Muscle of leg (tissue), 11 donors: Measurements from ENCODE around the gene CFDP1. TPM values are rescaled to one million over a fixed set of nuclear protein-coding genes. Genes with fewer than 3 reads are reported as not detected.

ENCODE experiments used
- DNase-seq: peaks from one replicate; pipeline ENCODE4 v3.0.0; 2013
- H3K27ac ChIP-seq: one replicate; pipeline ENCODE4 v1.5.1; 2013; ENCODE audit warnings: mild to moderate bottlenecking, low read length, control low read depth
- H3K27me3 ChIP-seq: one replicate; pipeline ENCODE4 v1.6.1; 2013; ENCODE audit warnings: low read length; ENCODE audit not compliant: control insufficient read depth, insufficient read depth
- H3K36me3 ChIP-seq: one replicate; pipeline ENCODE4 v1.6.1; 2013; ENCODE audit warnings: low read length; ENCODE audit not compliant: control insufficient read depth, insufficient read depth
- H3K4me1 ChIP-seq: one replicate; pipeline ENCODE4 v1.6.1; 2013; ENCODE audit warnings: low read length; ENCODE audit not compliant: control insufficient read depth, insufficient read depth
- H3K4me3 ChIP-seq: one replicate; pipeline ENCODE4 v1.5.1; 2013; ENCODE audit warnings: low read length, control low read depth
- H3K9me3 ChIP-seq: replicated peaks from 2 replicates; pipeline ENCODE4 v1.6.1; 2013; ENCODE audit warnings: low read depth, low read length; ENCODE audit not compliant: control insufficient read depth
- WGBS: methylation state at CpG from one replicate; pipeline ENCODE4 v1.1.5; 2013; ENCODE audit warnings: missing lambda C conversion rate; ENCODE audit not compliant: insufficient coverage; 5-methylcytosine and 5-hydroxymethylcytosine counted together
- polyA plus RNA-seq, 8 donors: library from polyadenylated mRNA; unstranded; fragments of 120-200 nt; gene quantifications; one replicate each; pipeline versions ENCODE4 v1.2.1 to v1.2.3, GENCODE V29; 2013; ENCODE audit warnings: inconsistent platforms in 1 of 8, low replicate concordance in 1 of 8; ENCODE audit not compliant: insufficient read length in 8 of 8, insufficient read depth in 1 of 8
- total RNA-seq: library from RNA; stranded (reverse); fragments of 120-200 nt; gene quantifications from one replicate; pipeline ENCODE4 v1.2.4, GENCODE V29; 2013

CFDP1 gene
- total and polyA plus RNA-seq, 9 donors, result 82.5 to 132 (median 89.5) TPM

DNA sequence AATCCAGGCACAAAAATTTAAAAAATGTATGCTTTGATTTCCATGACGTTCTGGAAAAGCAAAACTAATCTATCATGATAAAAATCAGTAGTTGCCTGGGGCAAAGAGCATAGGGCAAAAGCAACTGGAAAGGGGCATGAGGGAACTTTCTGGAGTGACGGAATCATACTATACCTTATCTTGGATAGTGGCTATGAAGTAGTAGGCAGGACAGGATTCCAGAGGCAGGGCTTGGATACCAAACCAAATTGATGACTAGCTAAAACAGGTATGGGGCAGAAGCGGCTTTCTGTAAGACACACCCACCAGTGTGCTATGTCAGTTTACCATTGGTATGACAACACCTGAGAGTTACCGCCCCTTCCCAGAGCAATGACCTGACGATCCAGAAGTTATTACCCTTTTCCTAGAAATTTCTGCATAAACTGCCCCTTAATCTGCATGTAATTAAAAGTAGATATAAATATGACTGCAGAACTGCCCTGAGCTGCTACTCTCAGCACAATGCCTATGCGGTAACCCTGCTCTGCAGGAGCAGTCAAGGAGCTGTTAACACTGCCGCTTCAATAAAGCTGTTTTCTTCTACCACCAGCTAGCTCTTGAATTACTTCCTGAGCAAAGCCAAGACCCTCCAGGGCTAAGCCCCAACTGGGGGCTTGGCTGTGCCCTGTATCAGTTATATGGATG is 56.7 kb downstream of the CFDP1 start:
- Histone ChIP-seq H3K27ac (no peak overlapping the region), H3K9me3 (no peaks in the 10 kb centered on the region), H3K27me3 (no peaks in the 10 kb centered on the region), H3K4me3 (no peak overlapping the region), H3K36me3 (peaks cover 4% of the 10 kb centered on the region), H3K4me1 (no peaks in the 10 kb centered on the region)
- WGBS, result 73% methylated on average over 3 of the region's 7 CpGs
- no peak for DNase-seq

DNA sequence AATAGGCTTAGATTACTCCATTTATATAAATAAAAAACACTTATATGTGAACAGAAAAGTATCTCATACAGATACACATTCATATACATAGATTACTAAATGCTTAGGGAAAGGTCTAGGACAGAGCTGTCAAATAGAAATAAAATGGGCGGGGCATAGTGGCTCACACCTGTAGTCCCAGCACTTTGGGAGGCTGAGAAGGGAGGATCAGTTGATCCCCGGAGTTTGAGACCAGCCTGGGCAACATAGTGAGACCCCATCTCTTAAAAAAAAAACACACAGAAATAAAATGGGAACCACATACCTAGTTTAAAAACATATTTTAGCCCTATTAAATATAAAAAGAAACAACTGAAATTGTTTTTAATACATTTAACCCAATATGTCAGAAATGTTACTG is 58.9 kb downstream of the CFDP1 start:
- no CpG with 5 or more reads among the region's 2 CpGs for WGBS

DNA sequence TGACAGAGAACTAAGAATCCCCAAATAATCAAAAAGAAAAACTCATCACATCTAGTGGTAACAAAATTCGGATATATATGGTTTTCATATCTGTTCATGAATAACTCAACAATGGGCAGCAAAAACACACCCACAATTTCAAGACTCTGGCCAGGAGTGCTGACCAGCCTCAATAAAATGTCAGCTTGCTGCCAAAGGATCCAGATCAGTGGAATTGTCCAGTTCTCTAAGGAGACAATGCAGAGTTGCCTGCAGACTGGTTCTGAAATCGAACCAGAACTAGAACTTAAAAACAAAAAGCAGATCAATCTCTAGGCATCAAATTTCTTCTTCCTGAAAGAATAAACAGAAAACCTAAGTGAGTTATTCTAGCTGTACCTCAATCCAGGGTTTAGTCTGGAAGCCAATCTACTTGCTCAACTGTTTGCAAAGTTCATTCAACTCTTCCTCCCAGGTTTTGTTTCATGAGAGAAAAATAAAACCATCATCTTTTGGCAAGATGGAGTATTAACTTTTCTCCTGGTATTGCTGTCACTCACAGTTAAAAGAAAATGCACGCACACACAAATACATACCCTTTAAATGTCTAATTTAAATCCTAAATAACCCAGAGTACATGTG is 61.0 kb downstream of the CFDP1 start:
- Histone ChIP-seq H3K27ac (no peak overlapping the region), H3K27me3 (no peaks in the 10 kb centered on the region)
- WGBS, result 80% methylated on average over 1 of the region's 3 CpGs

More for the DNA sequence above, 58.9 kb downstream of the CFDP1 start:
- peaks cover 4% of the 10 kb centered on the region for H3K36me3 ChIP-seq
- no peaks in the 10 kb centered on the region for H3K9me3 ChIP-seq
- no peak for DNase-seq
- H3K27ac ChIP-seq, result no peak overlapping the region
- H3K27me3 ChIP-seq, result no peaks in the 10 kb centered on the region
- H3K4me3 ChIP-seq, result no peak overlapping the region
- no peaks in the 10 kb centered on the region for H3K4me1 ChIP-seq

DNA sequence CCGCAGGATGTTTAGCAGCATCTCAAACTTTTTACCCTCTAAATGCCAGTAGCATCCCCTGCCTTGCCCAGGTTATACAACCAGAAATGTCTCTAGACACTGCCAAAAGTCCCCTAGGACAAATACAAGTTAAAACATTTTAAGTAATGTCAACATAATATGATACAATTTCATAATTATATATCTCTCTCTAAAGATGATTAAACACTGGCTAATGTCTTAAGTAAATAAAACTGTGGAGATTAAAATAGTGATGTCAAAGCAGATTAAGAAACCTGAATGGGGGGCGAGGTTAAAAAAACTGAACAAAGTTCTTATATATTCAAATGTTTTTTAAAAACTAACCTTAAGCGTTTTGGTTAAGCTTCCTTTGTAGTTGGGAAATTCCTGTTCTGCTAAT is 62.1 kb downstream of the CFDP1 start:
- no peak overlapping the region for H3K27ac ChIP-seq
- no peaks in the 10 kb centered on the region for H3K4me1 ChIP-seq
- H3K9me3 ChIP-seq, result no peaks in the 10 kb centered on the region
- no peaks in the 10 kb centered on the region for H3K27me3 ChIP-seq
- H3K36me3 ChIP-seq, result no peaks in the 10 kb centered on the region
- WGBS, result 90% methylated on average over 1 of the region's 3 CpGs
- no peak overlapping the region for H3K4me3 ChIP-seq
- no peak for DNase-seq

More for the DNA sequence above, 61.0 kb downstream of the CFDP1 start:
- H3K36me3 ChIP-seq, result peaks cover 4% of the 10 kb centered on the region
- no peak for DNase-seq
- no peak overlapping the region for H3K4me3 ChIP-seq
- no peaks in the 10 kb centered on the region for H3K9me3 ChIP-seq
- H3K4me1 ChIP-seq, result no peaks in the 10 kb centered on the region

DNA sequence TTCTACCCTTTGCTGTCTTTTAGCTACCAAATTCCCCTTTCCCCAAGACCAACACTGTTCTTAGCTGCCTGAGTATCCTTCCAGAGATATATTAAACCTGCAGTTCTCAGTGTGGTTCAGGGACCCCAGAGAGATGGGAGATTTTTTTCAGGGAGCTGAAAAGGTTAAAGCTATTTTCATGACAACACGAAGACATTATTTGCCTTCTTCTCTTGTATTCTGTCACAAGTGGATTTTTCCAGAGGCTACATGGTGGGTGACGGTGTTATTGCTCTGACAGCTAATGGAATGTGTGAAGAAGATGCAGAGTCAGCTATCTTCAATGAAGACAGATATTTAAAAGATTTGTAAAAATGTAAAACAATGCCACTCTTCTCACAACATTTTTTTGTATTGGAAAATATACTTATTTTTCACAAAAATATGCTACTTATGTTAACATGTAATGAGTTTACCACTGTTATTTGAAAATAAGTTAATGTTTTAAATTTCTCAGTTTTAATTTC is 69.0 kb downstream of the CFDP1 start:
- WGBS, result no CpG with 5 or more reads among the region's 2 CpGs
- Histone ChIP-seq H3K4me1 (no peaks in the 10 kb centered on the region), H3K27ac (no peak overlapping the region), H3K36me3 (no peaks in the 10 kb centered on the region), H3K4me3 (no peak overlapping the region), H3K27me3 (no peaks in the 10 kb centered on the region), H3K9me3 (no peaks in the 10 kb centered on the region)
- DNase-seq, result no peak

DNA sequence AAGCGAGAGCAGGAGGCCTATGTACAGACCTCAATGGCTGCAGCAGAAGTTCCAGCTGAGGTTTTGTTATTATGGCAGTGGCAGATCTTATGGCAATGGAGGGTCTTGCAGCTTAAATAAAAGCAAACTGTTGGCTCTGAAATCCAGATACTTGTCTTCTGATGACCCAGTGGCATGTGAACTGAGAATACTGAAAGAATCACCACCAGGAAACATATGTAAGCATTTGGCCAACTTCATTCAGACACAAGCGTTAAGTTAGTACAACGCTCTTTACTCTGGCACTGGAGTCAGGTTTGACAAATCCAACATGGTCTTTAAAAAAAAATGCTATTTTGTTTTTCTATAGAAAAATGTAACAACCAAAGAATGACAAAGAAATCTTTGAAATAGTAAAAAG is 70.5 kb downstream of the CFDP1 start:
- H3K36me3 ChIP-seq, result no peaks in the 10 kb centered on the region
- no peaks in the 10 kb centered on the region for H3K9me3 ChIP-seq
- no peak overlapping the region for H3K4me3 ChIP-seq
- DNase-seq, result no peak
- WGBS, result 60% methylated on average over 1 of the region's 3 CpGs
- no peaks in the 10 kb centered on the region for H3K4me1 ChIP-seq
- H3K27me3 ChIP-seq, result no peaks in the 10 kb centered on the region
- no peak overlapping the region for H3K27ac ChIP-seq

DNA sequence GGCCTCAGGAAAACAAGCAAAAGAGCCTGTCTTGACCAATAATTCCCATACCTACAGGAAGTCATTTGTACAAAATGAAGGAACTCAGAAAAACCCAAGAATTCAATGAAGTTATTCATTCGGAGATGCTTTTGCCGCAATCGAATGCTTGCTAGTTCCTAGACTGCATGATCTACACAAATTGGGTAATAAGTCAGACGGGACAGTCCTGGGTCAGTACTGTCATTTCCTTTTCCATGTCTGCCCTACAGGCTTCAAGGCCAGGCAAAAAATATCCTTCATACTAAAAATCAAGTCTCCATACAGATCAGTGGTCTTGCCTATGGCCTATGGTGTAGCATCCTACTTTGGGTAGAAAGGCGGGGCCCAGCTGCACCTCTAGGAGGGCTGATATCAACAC is 71.4 kb downstream of the CFDP1 start:
- DNase-seq, result no peak
- no peaks in the 10 kb centered on the region for H3K36me3 ChIP-seq
- H3K27ac ChIP-seq, result no peak overlapping the region
- 80% methylated on average over 1 of the region's 5 CpGs for WGBS
- no peaks in the 10 kb centered on the region for H3K9me3 ChIP-seq
- H3K4me1 ChIP-seq, result no peaks in the 10 kb centered on the region
- no peaks in the 10 kb centered on the region for H3K27me3 ChIP-seq
- H3K4me3 ChIP-seq, result no peak overlapping the region

DNA sequence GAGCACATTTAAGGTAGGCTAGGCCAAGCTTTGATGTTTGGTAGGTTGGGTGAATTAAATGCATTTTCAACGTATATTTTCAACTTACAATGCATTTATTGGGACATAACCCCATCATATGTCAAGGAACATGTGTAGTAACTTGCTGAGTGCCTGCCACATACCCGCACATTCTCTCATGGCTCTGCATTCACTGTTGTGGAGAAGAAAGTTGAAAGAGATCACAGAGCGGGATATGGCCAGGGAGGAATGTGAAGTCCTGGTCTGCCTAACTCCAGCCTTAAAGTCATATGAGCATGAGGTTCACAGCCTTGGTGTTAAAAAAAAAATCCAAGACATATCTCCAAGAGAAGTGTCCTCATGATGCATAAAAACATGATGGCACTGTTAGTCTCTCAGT is 79.1 kb downstream of the CFDP1 start:
- Histone ChIP-seq H3K27ac (no peak overlapping the region), H3K36me3 (no peaks in the 10 kb centered on the region), H3K4me3 (no peak overlapping the region), H3K27me3 (no peaks in the 10 kb centered on the region), H3K4me1 (no peaks in the 10 kb centered on the region), H3K9me3 (no peaks in the 10 kb centered on the region)
- no CpG with 5 or more reads among the region's 3 CpGs for WGBS
- no peak for DNase-seq

DNA sequence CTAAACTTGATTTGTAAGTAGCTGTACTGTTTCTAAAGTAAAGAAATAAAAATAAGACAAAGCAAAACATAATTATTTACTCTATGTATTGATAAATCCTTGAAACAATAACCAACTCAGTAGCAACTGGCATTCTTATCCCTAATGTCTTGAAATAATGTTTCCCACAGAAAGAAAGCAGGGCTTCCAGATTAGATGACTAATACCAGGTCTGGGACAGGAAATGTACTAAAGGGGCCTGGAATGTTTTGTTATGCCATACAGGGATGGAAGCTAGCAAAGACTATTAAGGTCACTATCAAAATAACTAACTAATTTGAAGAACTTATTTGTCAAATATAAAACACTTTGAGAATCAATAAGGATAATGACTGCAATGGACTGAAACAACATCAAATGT is 82.1 kb downstream of the CFDP1 start:
- DNase-seq, result no peak
- no peaks in the 10 kb centered on the region for H3K36me3 ChIP-seq
- H3K4me3 ChIP-seq, result no peak overlapping the region
- H3K27ac ChIP-seq, result no peak overlapping the region
- H3K4me1 ChIP-seq, result no peaks in the 10 kb centered on the region
- H3K27me3 ChIP-seq, result no peaks in the 10 kb centered on the region
- H3K9me3 ChIP-seq, result no peaks in the 10 kb centered on the region

DNA sequence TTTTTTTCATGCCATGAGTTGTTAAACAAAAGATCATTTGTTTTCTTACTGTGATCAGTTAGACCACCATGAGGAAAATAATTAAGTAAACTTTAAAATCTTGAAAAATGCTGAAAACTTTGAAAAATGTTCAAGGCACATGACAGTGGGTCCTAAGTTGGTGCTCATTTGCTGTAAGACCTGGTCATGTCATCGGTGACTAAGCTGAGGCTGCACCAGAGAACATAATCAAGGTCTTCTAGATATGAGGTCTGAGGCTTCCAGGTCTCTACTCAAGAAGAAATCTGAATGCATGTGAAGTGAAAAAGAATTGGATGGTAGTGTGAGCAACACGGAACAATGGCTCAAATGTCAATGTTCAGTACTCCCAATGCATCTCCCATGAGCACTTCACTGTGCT is 87.6 kb downstream of the CFDP1 start:
- H3K4me3 ChIP-seq, result no peak overlapping the region
- 92% methylated on average over 1 of the region's 2 CpGs for WGBS
- DNase-seq, result no peak
- H3K27ac ChIP-seq, result no peak overlapping the region
- H3K4me1 ChIP-seq, result peaks cover 26% of the 10 kb centered on the region
- peaks cover 3% of the 10 kb centered on the region for H3K36me3 ChIP-seq
- H3K9me3 ChIP-seq, result no peaks in the 10 kb centered on the region
- H3K27me3 ChIP-seq, result no peaks in the 10 kb centered on the region
